ENCODE measurements around the gene STBD1.

DNA sequence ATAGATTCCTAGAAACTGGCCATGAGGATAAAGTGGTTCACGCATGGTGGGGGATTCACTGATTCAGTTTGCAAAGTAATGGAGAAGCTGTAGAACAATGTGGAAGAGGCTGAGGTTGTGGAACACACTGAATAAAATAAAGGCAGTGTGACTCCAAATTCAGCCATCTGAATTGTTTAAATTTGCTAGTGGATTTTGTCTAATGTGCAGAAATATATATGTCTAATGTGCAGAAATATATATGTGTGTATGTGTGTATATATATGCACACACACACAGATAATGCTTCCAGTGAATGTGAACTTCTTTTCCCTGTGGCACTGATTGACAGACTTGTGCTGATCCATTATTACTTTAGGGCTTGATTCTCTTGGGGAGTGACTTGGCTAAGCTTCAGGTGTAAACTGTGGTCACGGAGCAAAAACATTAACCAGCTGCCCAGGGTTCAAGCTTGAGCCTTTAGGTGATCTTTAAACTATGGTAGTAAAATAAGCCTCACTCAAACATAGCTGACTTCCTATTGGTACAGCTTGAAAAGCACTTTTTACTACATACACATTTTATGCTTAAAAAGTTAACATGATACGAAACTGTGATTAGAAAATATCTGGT, 3.5 kb downstream of the STBD1 start:
- TF ChIP-seq, protein P1, sequence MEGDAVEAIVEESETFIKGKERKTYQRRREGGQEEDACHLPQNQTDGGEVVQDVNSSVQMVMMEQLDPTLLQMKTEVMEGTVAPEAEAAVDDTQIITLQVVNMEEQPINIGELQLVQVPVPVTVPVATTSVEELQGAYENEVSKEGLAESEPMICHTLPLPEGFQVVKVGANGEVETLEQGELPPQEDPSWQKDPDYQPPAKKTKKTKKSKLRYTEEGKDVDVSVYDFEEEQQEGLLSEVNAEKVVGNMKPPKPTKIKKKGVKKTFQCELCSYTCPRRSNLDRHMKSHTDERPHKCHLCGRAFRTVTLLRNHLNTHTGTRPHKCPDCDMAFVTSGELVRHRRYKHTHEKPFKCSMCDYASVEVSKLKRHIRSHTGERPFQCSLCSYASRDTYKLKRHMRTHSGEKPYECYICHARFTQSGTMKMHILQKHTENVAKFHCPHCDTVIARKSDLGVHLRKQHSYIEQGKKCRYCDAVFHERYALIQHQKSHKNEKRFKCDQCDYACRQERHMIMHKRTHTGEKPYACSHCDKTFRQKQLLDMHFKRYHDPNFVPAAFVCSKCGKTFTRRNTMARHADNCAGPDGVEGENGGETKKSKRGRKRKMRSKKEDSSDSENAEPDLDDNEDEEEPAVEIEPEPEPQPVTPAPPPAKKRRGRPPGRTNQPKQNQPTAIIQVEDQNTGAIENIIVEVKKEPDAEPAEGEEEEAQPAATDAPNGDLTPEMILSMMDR (conservative IDR thresholded peaks at IDR 0.05) = no peak
- no peak for TF ChIP-seq ZFX (IDR thresholded peaks at IDR 0.05)

Measured in C4-2B (cell line).